SK-N-MC (cell line): Measurements from ENCODE around the gene NACAD.

Experiments
- DNase-seq: peaks from one replicate; pipeline ENCODE4 v3.0.0-alpha.2; 2011; ENCODE audit warnings: low read depth, low spot score
- H3K27ac ChIP-seq: fragments of 200-600 bp; sonication (generic); 2 replicates; pipeline ENCODE4 v1.5.1; 2016; ENCODE audit warnings: mixed run types
- H3K36me3 ChIP-seq: fragments of 200-600 bp; sonication (generic); 2 replicates; pipeline ENCODE4 v1.6.1; 2017; ENCODE audit warnings: antibody characterized with exemption, low read length, mixed read lengths; ENCODE audit not compliant: insufficient read depth
- H3K4me3 ChIP-seq: fragments of 200-600 bp; sonication (generic); 2 replicates; pipeline ENCODE4 v1.5.1; 2016
- H3K9ac ChIP-seq: fragments of 200-600 bp; sonication (generic); 2 replicates; pipeline ENCODE4 v1.8.0; 2017; ENCODE audit warnings: mixed run types, mixed read lengths; ENCODE audit not compliant: insufficient read length
- H3K9me3 ChIP-seq: fragments of 200-600 bp; sonication (generic); 2 replicates; pipeline ENCODE4 v1.6.1; 2017; ENCODE audit warnings: low read depth, mild to moderate bottlenecking, antibody characterized with exemption, low read length, moderate library complexity, mixed read lengths
- EZH2 ChIP-seq: fragments of 200-600 bp; sonication (generic); IDR thresholded peaks from one replicate; pipeline ENCODE4 v1.6.1; 2017; ENCODE audit warnings: antibody characterized with exemption
- FOXP2 ChIP-seq: optimal IDR thresholded peaks from 2 replicates; pipeline ENCODE3; 2011; ENCODE audit warnings: mild to moderate bottlenecking, moderate library complexity; ENCODE audit not compliant: insufficient read depth; ENCODE audit errors: extremely low read length, control extremely low read depth
- POLR2AphosphoS5 ChIP-seq: IDR thresholded peaks from 2 replicates; pipeline ENCODE4 v1.6.1; 2012; ENCODE audit warnings: mild to moderate bottlenecking, low read depth, low read length, borderline replicate concordance

The NACAD gene

GRCh38 chr7:45033261-45033930 is 55.4 kb downstream of the NACAD start:
- Histone ChIP-seq H3K9ac (no peak overlapping the region), H3K4me3 (no peak overlapping the region), H3K9me3 (no peaks in the 10 kb centered on the region), H3K27ac (no peak overlapping the region), H3K36me3 (peaks cover 3% of the 10 kb centered on the region; the same call in 1 of the 2 replicates)
- no peak for TF ChIP-seq EZH2
- TF ChIP-seq FOXP2: no peak
- TF ChIP-seq POLR2AphosphoS5: no peak
- DNase-seq: no peak

DNA sequence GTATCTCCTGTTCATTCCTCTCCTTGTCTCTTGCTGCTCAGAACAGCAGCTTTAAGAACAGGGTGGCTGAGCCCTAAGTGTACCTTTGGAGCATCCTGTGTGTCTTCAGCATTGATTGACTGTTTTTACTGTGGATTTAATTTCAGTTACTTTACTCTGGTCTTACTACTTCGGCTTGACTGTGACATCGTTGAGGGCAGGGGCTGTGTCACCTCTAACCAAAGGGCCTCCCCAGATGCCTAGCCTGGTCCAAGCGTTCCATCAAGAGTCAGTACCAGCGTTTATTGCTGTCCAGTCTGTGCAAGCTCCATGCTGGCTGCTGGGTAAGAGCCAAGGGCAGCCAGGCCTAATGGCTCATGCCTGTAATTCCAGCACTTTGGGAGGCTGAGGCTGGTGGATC is 56.3 kb downstream of the NACAD start:
- no peak for DNase-seq
- H3K9me3 ChIP-seq: no peaks in the 10 kb centered on the region
- no peak overlapping the region for H3K27ac ChIP-seq
- no peak overlapping the region for H3K4me3 ChIP-seq
- H3K9ac ChIP-seq: no peak overlapping the region
- no peaks in the 10 kb centered on the region for H3K36me3 ChIP-seq
- TF ChIP-seq EZH2 (no peak), FOXP2 (no peak), POLR2AphosphoS5 (no peak)

GRCh38 chr7:45031829-45032228 is 56.9 kb downstream of the NACAD start:
- no peak overlapping the region for H3K4me3 ChIP-seq
- H3K9ac ChIP-seq: no peak overlapping the region
- H3K27ac ChIP-seq: no peak overlapping the region
- H3K9me3 ChIP-seq: no peaks in the 10 kb centered on the region
- TF ChIP-seq EZH2 (no peak), FOXP2 (no peak), POLR2AphosphoS5 (no peak)
- no peaks in the 10 kb centered on the region for H3K36me3 ChIP-seq
- DNase-seq: no peak
